ENCODE measurements around the gene SGSM1.

SGSM1 gene

GRCh38 chr22:24761888-24762675 is 43.9 kb upstream of the SGSM1 start:
- TF ChIP-seq, protein P1, sequence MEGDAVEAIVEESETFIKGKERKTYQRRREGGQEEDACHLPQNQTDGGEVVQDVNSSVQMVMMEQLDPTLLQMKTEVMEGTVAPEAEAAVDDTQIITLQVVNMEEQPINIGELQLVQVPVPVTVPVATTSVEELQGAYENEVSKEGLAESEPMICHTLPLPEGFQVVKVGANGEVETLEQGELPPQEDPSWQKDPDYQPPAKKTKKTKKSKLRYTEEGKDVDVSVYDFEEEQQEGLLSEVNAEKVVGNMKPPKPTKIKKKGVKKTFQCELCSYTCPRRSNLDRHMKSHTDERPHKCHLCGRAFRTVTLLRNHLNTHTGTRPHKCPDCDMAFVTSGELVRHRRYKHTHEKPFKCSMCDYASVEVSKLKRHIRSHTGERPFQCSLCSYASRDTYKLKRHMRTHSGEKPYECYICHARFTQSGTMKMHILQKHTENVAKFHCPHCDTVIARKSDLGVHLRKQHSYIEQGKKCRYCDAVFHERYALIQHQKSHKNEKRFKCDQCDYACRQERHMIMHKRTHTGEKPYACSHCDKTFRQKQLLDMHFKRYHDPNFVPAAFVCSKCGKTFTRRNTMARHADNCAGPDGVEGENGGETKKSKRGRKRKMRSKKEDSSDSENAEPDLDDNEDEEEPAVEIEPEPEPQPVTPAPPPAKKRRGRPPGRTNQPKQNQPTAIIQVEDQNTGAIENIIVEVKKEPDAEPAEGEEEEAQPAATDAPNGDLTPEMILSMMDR (IDR thresholded peaks at IDR 0.05), result no peak
- Histone ChIP-seq H3K9ac (no peak overlapping the region), H3K4me1 (no peaks in the 10 kb centered on the region), H3K27ac (no peak overlapping the region), H3K4me2 (ENCODE audit: low read length) (no peak overlapping the region), H3K4me3 (ENCODE audit: low read depth, low read length) (no peak overlapping the region), H3K9me3 (ENCODE audit: control insufficient read depth, low read length) (no peaks in the 10 kb centered on the region), H3K36me3 (ENCODE audit: control insufficient read depth, insufficient read depth, low read length) (no peaks in the 10 kb centered on the region), H2AFZ (no peak overlapping the region), H3K27me3 (ENCODE audit: control insufficient read depth, insufficient read depth, low read length) (no peaks in the 10 kb centered on the region), H3K79me2 (no peaks in the 10 kb centered on the region)

GRCh38 chr22:24763872-24764485 is 42.0 kb upstream of the SGSM1 start:
- Histone ChIP-seq H3K4me3 (ENCODE audit: low read depth, low read length) (no peak overlapping the region), H3K36me3 (ENCODE audit: control insufficient read depth, insufficient read depth, low read length) (no peaks in the 10 kb centered on the region), H3K79me2 (no peaks in the 10 kb centered on the region), H3K27me3 (ENCODE audit: control insufficient read depth, insufficient read depth, low read length) (no peaks in the 10 kb centered on the region), H3K9me3 (ENCODE audit: control insufficient read depth, low read length) (no peaks in the 10 kb centered on the region), H3K4me2 (ENCODE audit: low read length) (no peak overlapping the region), H3K9ac (no peak overlapping the region), H2AFZ (no peak overlapping the region), H3K27ac (no peak overlapping the region), H3K4me1 (no peaks in the 10 kb centered on the region)
- TF ChIP-seq, protein P1 (IDR thresholded peaks at IDR 0.05), result no peak

- Histone ChIP-seq H3K27me3 (ENCODE audit: control insufficient read depth, insufficient read depth, low read length) (no peaks in the 10 kb centered on the region), H3K4me1 (no peaks in the 10 kb centered on the region), H3K4me2 (ENCODE audit: low read length) (no peak overlapping the region), H3K9me3 (ENCODE audit: control insufficient read depth, low read length) (no peaks in the 10 kb centered on the region), H3K79me2 (no peaks in the 10 kb centered on the region), H3K4me3 (ENCODE audit: low read depth, low read length) (no peak overlapping the region), H2AFZ (no peak overlapping the region), H3K9ac (no peak overlapping the region), H3K36me3 (ENCODE audit: control insufficient read depth, insufficient read depth, low read length) (no peaks in the 10 kb centered on the region), H3K27ac (no peak overlapping the region)
- TF ChIP-seq, protein P1 (IDR thresholded peaks at IDR 0.05), result no peak
Measured at GRCh38 chr22:24765166-24765565, 40.8 kb upstream of the SGSM1 start.

- no peak overlapping the region for H3K9ac ChIP-seq
- H3K27ac ChIP-seq, result no peak overlapping the region
- no peak overlapping the region for H3K4me2 ChIP-seq (ENCODE audit: low read length)
- no peaks in the 10 kb centered on the region for H3K79me2 ChIP-seq
- H3K4me3 ChIP-seq (ENCODE audit: low read depth, low read length), result no peak overlapping the region
- no peaks in the 10 kb centered on the region for H3K9me3 ChIP-seq (ENCODE audit: control insufficient read depth, low read length)
- no peaks in the 10 kb centered on the region for H3K27me3 ChIP-seq (ENCODE audit: control insufficient read depth, insufficient read depth, low read length)
- H3K36me3 ChIP-seq (ENCODE audit: control insufficient read depth, insufficient read depth, low read length), result no peaks in the 10 kb centered on the region
- no peak overlapping the region for H2AFZ ChIP-seq
- TF ChIP-seq, protein P1 (IDR thresholded peaks at IDR 0.05), result peak; percentile 58
- no peaks in the 10 kb centered on the region for H3K4me1 ChIP-seq
Measured at GRCh38 chr22:24768537-24769374, 37.3 kb upstream of the SGSM1 start.
